Measurements from ENCODE around the gene CR2. TPM values are rescaled to one million over a fixed set of nuclear protein-coding genes. Genes with fewer than 3 reads are reported as not detected.

Gene CR2
- total and polyA plus RNA-seq, 4 donors = 0.06 to 3.6 (median 0.48) TPM

GRCh38 chr1:207423560-207424292, 30.4 kb upstream of the CR2 start:
- no peak overlapping the region for H3K9ac ChIP-seq (ENCODE audit: insufficient read depth in 1 of 2, low read length in 2 of 2)
- no peaks in the 10 kb centered on the region for H3K36me3 ChIP-seq (ENCODE audit: control insufficient read depth in 4 of 4, insufficient read depth in 4 of 4, low read length in 4 of 4)
- no peak overlapping the region for H3K27ac ChIP-seq (ENCODE audit: low read depth in 1 of 2, low read length in 1 of 2)
- H3K4me1 ChIP-seq (ENCODE audit: control insufficient read depth in 5 of 5, insufficient read depth in 5 of 5, low read length in 5 of 5) = peaks cover 0 to 1% (median 0%) of the 10 kb centered on the region in 5 donors
- TF ChIP-seq CTCF (IDR thresholded peaks at IDR 0.05; ENCODE audit: control extremely low read depth, extremely low read depth) = no peak
- peaks cover 0 to 3% (median 0%) of the 10 kb centered on the region in 3 donors for H3K27me3 ChIP-seq (ENCODE audit: control insufficient read depth in 3 of 3, insufficient read depth in 3 of 3, low read length in 2 of 3)
- H3K4me3 ChIP-seq = no peak overlapping the region
- peaks cover 0 to 11% (median 2%) of the 10 kb centered on the region in 4 donors for H3K9me3 ChIP-seq (ENCODE audit: control insufficient read depth in 4 of 4, insufficient read depth in 3 of 4, low read length in 3 of 4)
- 43 to 72% methylated on average over 28 of the region's 28 CpGs for WGBS, 2 donors
- no peak for ATAC-seq (ENCODE audit: insufficient read depth, low FRiP score)
- DNase-seq = peak in 1 of 3 donors; percentile 1

GRCh38 chr1:207424570-207425131, 29.5 kb upstream of the CR2 start:
- TF ChIP-seq CTCF (IDR thresholded peaks at IDR 0.05; ENCODE audit: control extremely low read depth, extremely low read depth) = no peak
- Histone ChIP-seq H3K9ac (ENCODE audit: insufficient read depth in 1 of 2, low read length in 2 of 2) (no peak overlapping the region), H3K27ac (ENCODE audit: low read depth in 1 of 2, low read length in 1 of 2) (no peak overlapping the region), H3K9me3 (ENCODE audit: control insufficient read depth in 4 of 4, insufficient read depth in 3 of 4, low read length in 3 of 4) (peaks cover 0 to 11% (median 0%) of the 10 kb centered on the region in 4 donors), H3K4me1 (ENCODE audit: control insufficient read depth in 5 of 5, insufficient read depth in 5 of 5, low read length in 5 of 5) (peaks cover 0 to 1% (median 0%) of the 10 kb centered on the region in 5 donors), H3K4me3 (no peak overlapping the region), H3K36me3 (ENCODE audit: control insufficient read depth in 4 of 4, insufficient read depth in 4 of 4, low read length in 4 of 4) (no peaks in the 10 kb centered on the region), H3K27me3 (ENCODE audit: control insufficient read depth in 3 of 3, insufficient read depth in 3 of 3, low read length in 2 of 3) (peaks cover 0 to 3% (median 0%) of the 10 kb centered on the region in 3 donors)
- WGBS, 2 donors = 70% methylated on average over 17 of the region's 17 CpGs
- no peak for ATAC-seq (ENCODE audit: insufficient read depth, low FRiP score)
- DNase-seq = no peak

- 86 to 94% methylated on average over 1 of the region's 1 CpG for WGBS, 2 donors
- H3K36me3 ChIP-seq (ENCODE audit: control insufficient read depth in 4 of 4, insufficient read depth in 4 of 4, low read length in 4 of 4) = no peaks in the 10 kb centered on the region
- TF ChIP-seq CTCF (IDR thresholded peaks at IDR 0.05; ENCODE audit: control extremely low read depth, extremely low read depth) = no peak
- H3K9me3 ChIP-seq (ENCODE audit: control insufficient read depth in 4 of 4, insufficient read depth in 3 of 4, low read length in 3 of 4) = peaks cover 0 to 3% (median 0%) of the 10 kb centered on the region in 4 donors
- no peak overlapping the region for H3K4me3 ChIP-seq
- peaks cover 0 to 1% (median 0%) of the 10 kb centered on the region in 5 donors for H3K4me1 ChIP-seq (ENCODE audit: control insufficient read depth in 5 of 5, insufficient read depth in 5 of 5, low read length in 5 of 5)
- no peak for ATAC-seq (ENCODE audit: insufficient read depth, low FRiP score)
- H3K27me3 ChIP-seq (ENCODE audit: control insufficient read depth in 3 of 3, insufficient read depth in 3 of 3, low read length in 2 of 3) = no peaks in the 10 kb centered on the region
- H3K9ac ChIP-seq (ENCODE audit: insufficient read depth in 1 of 2, low read length in 2 of 2) = no peak overlapping the region
- H3K27ac ChIP-seq (ENCODE audit: low read depth in 1 of 2, low read length in 1 of 2) = no peak overlapping the region
- DNase-seq = no peak
Measured at GRCh38 chr1:207427832-207428585, 26.1 kb upstream of the CR2 start.

Measured in lung (tissue), 12 donors.